ENCODE data around the gene FAM171A1.

FAM171A1 gene

DNA sequence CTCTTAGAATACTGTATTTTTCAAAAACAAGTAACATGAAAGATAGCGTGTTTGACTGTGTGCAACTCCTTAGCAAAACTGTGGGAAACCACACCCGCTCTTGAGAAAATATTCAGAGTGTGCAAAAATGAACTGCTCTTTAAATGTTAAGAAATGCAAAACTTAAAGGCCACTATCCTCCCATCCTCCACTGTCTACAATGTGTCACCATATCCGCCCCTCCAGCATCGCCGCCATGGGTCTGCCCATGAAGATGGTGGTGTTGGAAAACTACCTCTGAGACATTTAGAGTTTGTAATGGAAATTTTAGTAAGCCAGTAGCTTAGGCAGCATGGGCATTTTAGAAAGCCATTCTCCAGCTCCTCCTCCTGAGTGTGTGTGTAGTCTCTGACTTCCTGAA lies 182.5 kb downstream of the FAM171A1 start:
- no peak for TF ChIP-seq CTCF (IDR thresholded peaks at IDR 0.05; ENCODE audit: low read depth, low read length, missing control alignments)
- in situ Hi-C loops (cut with HindIII; ENCODE audit: low sequenced_read_pairs): no loop called here
- no peak for DNase-seq (ENCODE audit: low read depth)
- H3K4me3 ChIP-seq (ENCODE audit: low read depth, low read length): no peak overlapping the region

GRCh38 chr10:15183689-15184481 lies 187.2 kb downstream of the FAM171A1 start:
- H3K4me3 ChIP-seq (ENCODE audit: low read depth, low read length): no peak overlapping the region
- no peak for DNase-seq (ENCODE audit: low read depth)
- in situ Hi-C loops (cut with HindIII; ENCODE audit: low sequenced_read_pairs): no loop called here
- no peak for TF ChIP-seq CTCF (IDR thresholded peaks at IDR 0.05; ENCODE audit: low read depth, low read length, missing control alignments)

DNA sequence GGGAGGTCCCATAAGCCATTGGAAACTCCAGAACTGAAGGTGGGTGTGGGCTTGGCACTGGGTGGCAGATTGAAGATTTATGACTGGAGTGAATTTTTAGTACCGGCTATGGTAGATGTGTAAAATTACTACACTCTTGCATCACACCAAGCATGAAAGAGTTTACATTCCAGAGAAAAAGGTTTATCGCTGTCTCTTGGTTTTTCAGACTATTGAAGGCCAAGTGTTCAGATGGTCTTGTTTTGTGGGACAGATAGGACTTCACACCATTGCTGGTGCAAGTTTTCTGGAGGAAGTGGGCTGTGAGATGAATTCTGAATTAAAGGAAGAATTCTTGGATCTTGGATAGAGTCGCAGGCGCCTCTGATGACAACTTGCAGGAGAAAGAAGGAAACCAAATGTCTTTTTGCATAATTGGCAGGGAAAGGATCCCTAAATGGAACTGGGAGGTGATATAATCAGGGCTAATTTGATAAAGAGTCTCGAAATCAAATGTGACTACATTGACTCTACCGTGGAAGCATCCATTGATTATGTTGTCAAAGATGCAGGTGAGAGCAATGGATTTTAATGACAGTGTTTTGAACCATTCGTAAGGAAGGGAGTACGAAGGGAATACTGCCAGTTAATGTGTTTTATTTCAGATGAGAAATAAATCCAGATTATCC lies 188.4 kb downstream of the FAM171A1 start:
- DNase-seq (ENCODE audit: low read depth): no peak
- no peak for TF ChIP-seq CTCF (IDR thresholded peaks at IDR 0.05; ENCODE audit: low read depth, low read length, missing control alignments)
- no peak overlapping the region for H3K4me3 ChIP-seq (ENCODE audit: low read depth, low read length)
- in situ Hi-C loops (cut with HindIII; ENCODE audit: low sequenced_read_pairs): no loop called here

DNA sequence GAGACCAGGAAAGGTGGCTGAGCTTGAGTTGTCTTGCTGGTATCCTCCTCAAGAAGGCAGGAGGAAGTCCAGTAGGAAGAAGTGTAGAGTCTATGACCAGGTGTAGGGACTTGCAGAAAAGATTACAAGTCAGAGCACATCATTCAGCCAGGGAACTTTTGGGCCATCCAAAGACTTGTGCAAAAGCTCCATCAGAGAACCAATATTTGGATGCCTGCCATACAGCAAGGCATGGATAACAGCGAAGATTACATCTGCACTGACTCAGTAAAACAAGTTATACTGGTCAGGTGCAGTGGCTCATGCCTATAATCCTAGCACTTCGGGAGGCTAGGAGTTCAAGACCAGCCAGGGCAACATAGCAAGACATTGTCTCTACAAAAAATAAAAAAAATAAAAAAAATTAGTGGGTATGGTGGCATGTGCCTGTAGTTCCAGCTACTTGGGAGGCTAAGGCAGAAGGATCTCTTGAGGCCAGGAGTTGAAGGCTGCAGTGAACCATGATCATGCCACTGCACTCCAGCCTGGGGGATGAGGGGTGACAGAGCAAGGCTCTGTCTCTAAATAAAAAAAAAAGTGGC lies 189.4 kb downstream of the FAM171A1 start:
- no peak for TF ChIP-seq CTCF (IDR thresholded peaks at IDR 0.05; ENCODE audit: low read depth, low read length, missing control alignments)
- no peak for DNase-seq (ENCODE audit: low read depth)
- H3K4me3 ChIP-seq (ENCODE audit: low read depth, low read length): no peak overlapping the region
- in situ Hi-C loops (cut with HindIII; ENCODE audit: low sequenced_read_pairs): no loop called here

DNA sequence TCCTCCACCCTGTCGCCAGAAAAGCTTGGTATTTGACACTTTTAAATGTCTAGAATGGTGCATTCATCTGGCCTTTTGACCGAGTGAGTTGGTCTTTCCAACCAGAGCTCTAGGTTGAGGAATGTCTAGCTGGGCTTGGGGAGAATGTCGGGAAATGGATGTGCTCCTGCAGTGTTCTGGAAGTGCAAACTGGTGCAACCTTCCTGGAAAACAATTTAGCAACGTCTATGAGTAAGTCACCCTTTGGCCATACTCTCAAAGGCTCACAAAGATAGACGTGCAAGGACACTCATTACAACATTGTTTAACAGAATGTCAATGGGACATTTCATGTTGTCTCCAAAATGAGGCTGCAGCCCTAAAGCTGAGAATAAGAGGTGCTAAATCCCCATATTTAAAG lies 190.4 kb downstream of the FAM171A1 start:
- DNase-seq (ENCODE audit: low read depth): no peak
- TF ChIP-seq CTCF (IDR thresholded peaks at IDR 0.05; ENCODE audit: low read depth, low read length, missing control alignments): no peak
- in situ Hi-C loops (cut with HindIII; ENCODE audit: low sequenced_read_pairs): no loop called here
- no peak overlapping the region for H3K4me3 ChIP-seq (ENCODE audit: low read depth, low read length)

DNA sequence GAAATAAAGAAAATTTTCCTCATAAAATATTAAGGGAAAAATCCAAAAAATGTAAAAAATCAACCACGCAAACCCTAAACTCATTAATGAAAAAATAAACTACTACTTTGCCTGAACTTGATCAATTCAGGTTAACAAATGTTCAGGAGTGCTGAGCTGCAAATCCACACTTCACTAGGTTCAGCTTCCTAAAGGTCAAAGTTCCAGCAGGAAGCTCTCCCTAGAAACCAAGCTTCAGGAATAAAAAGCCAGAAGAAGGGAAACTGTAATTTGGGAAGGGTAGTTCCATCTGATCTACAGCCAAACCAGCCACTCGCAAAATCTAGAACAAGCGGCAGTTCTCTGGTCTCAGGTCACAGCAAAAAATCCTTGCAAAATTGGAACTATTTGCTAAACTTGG lies 194.8 kb downstream of the FAM171A1 start:
- TF ChIP-seq CTCF (IDR thresholded peaks at IDR 0.05; ENCODE audit: low read depth, low read length, missing control alignments): no peak
- in situ Hi-C loops (cut with HindIII; ENCODE audit: low sequenced_read_pairs): no loop called here
- H3K4me3 ChIP-seq (ENCODE audit: low read depth, low read length): no peak overlapping the region
- DNase-seq (ENCODE audit: low read depth): no peak

All from astrocyte of the cerebellum (primary cell).